ENCODE measurements around the gene ATP2C1. TPM values are rescaled to one million over a fixed set of nuclear protein-coding genes. Genes with fewer than 3 reads are reported as not detected.

ATP2C1 gene
- total and polyA plus RNA-seq, 9 of the 15 experiments (the other 6 are each of a cell fraction or from before 2014, with no cell fraction given): 10.0 to 53.5 (median 27.9) TPM

GRCh38 chr3:130892759-130893375, 1.0 kb upstream of the ATP2C1 start (continued):
- TF ChIP-seq, protein P1, sequence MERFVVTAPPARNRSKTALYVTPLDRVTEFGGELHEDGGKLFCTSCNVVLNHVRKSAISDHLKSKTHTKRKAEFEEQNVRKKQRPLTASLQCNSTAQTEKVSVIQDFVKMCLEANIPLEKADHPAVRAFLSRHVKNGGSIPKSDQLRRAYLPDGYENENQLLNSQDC (CRISPR knock-in tag; IDR thresholded peaks at IDR 0.05): no peak
- no peak for TF ChIP-seq CHCHD3 (CRISPR knock-in tag; IDR thresholded peaks at IDR 0.05)
- no peak for TF ChIP-seq HDGF (IDR thresholded peaks at IDR 0.05)
- TF ChIP-seq, protein P2, sequence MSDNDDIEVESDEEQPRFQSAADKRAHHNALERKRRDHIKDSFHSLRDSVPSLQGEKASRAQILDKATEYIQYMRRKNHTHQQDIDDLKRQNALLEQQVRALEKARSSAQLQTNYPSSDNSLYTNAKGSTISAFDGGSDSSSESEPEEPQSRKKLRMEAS (CRISPR knock-in tag; IDR thresholded peaks at IDR 0.05): no peak
- no peak for TF ChIP-seq ATF7 (IDR thresholded peaks at IDR 0.05)
- no peak for TF ChIP-seq TRIM24 (IDR thresholded peaks at IDR 0.05)
- TF ChIP-seq HNRNPLL (IDR thresholded peaks at IDR 0.05; ENCODE audit: low read depth, low read length, poor library complexity, severe bottlenecking): no peak
- TF ChIP-seq MEIS2 (IDR thresholded peaks at IDR 0.05; ENCODE audit: partially characterized antibody): no peak
- TF ChIP-seq PURB (CRISPR knock-in tag; IDR thresholded peaks at IDR 0.05; ENCODE audit: low read depth): no peak
- peak; percentile 71 for TF ChIP-seq DEAF1 (CRISPR knock-in tag; IDR thresholded peaks at IDR 0.05)
- no peak for TF ChIP-seq JUNB (CRISPR knock-in tag; conservative IDR thresholded peaks at IDR 0.05)
- no peak for TF ChIP-seq ZNF551 (CRISPR knock-in tag; IDR thresholded peaks at IDR 0.05)
- TF ChIP-seq SETDB1 (IDR thresholded peaks at IDR 0.05; ENCODE audit: low read length): no peak
- TF ChIP-seq RHOXF2B (CRISPR knock-in tag; conservative IDR thresholded peaks at IDR 0.05): no peak
- TF ChIP-seq MGA (IDR thresholded peaks at IDR 0.05): no peak
- no peak for TF ChIP-seq CBFA2T3 (IDR thresholded peaks at IDR 0.05)
- no peak for TF ChIP-seq FOXA1 (IDR thresholded peaks at IDR 0.05; ENCODE audit: borderline replicate concordance)
